AG04450 (cell line): ENCODE measurements around the gene TDRD9. TPM values are rescaled to one million over a fixed set of nuclear protein-coding genes. Genes with fewer than 3 reads are reported as not detected.

ENCODE experiments used
- CTCF ChIA-PET: fragments of 300-600, 350-600 bp; formaldehyde crosslinking; extraction: SDS; loops from one replicate; lab custom pipeline; 2022; ENCODE audit warnings: antibody characterized with exemption, inconsistent platforms; lab: Charles Lee
- POLR2A ChIA-PET: fragments of 350-600 bp; formaldehyde crosslinking; extraction: SDS; loops from one replicate; lab custom pipeline; 2021; ENCODE audit warnings: antibody characterized with exemption, inconsistent platforms; lab: Yijun Ruan, JAX
- DNase-seq: peaks from one replicate; pipeline ENCODE4 v3.0.0-alpha.2; 2011; ENCODE audit warnings: low read depth, low spot score
- H3K27ac ChIP-seq: one replicate; pipeline ENCODE4 v1.5.1; 2012; ENCODE audit warnings: low read depth, low read length, control low read depth
- H3K27me3 ChIP-seq: one replicate; pipeline ENCODE4 v1.6.0; 2012; ENCODE audit warnings: low read length; ENCODE audit not compliant: control insufficient read depth, insufficient read depth
- H3K4me3 ChIP-seq: 2 replicates; pipeline ENCODE4 v1.5.1; 2011; ENCODE audit warnings: mild to moderate bottlenecking, low read depth, low read length, control low read depth
- H3K9me3 ChIP-seq: 2 replicates; pipeline ENCODE4 v1.5.1; 2012; ENCODE audit warnings: low read length; ENCODE audit not compliant: control insufficient read depth, insufficient read depth
- CTCF ChIP-seq: IDR thresholded peaks from 2 replicates; pipeline ENCODE4 v1.5.1; 2011; ENCODE audit warnings: low read depth, low read length, control low read depth, inconsistent platforms
- polyA plus RNA-seq: library from polyadenylated mRNA; depleted of rRNA; stranded (reverse); fragments of >200 nt; gene quantifications from 2 replicates; pipeline ENCODE4 v1.2.3, GENCODE V29; 2011

The TDRD9 gene
- polyA plus RNA-seq, 1 experiment, result 0.05 TPM

- ChIA-PET POLR2A (no interaction called here), CTCF (interaction anchor here (1.0 kb wide), 1 partner anchor 29 kb away, joined by 5 read pairs; no protein-coding TSS in a partner anchor)
- DNase-seq, result no peak
- Histone ChIP-seq H3K4me3 (no peak overlapping the region), H3K27ac (no peak overlapping the region), H3K9me3 (no peaks in the 10 kb centered on the region), H3K27me3 (no peaks in the 10 kb centered on the region)
- TF ChIP-seq CTCF, result no peak
Observed at GRCh38 chr14:104048758-104049507, 120.7 kb downstream of the TDRD9 start.

GRCh38 chr14:104049576-104050240 lies 121.5 kb downstream of the TDRD9 start:
- ChIA-PET POLR2A (no interaction called here), CTCF (interaction anchor here (1.0 kb wide), 1 partner anchor 28 kb away, joined by 5 read pairs; no protein-coding TSS in a partner anchor)
- no peak for TF ChIP-seq CTCF
- no peak overlapping the region for H3K4me3 ChIP-seq
- no peak for DNase-seq
- no peaks in the 10 kb centered on the region for H3K27me3 ChIP-seq
- H3K9me3 ChIP-seq, result no peaks in the 10 kb centered on the region
- H3K27ac ChIP-seq, result no peak overlapping the region

GRCh38 chr14:104051092-104051813 lies 123.0 kb downstream of the TDRD9 start:
- no peaks in the 10 kb centered on the region for H3K9me3 ChIP-seq
- H3K27ac ChIP-seq, result no peak overlapping the region
- no peak overlapping the region for H3K4me3 ChIP-seq
- DNase-seq, result no peak
- CTCF ChIA-PET, result no interaction called here
- POLR2A ChIA-PET, result no interaction called here
- TF ChIP-seq CTCF, result no peak
- H3K27me3 ChIP-seq, result peaks cover 2% of the 10 kb centered on the region

GRCh38 chr14:104054222-104054905 lies 126.1 kb downstream of the TDRD9 start:
- DNase-seq, result no peak
- TF ChIP-seq CTCF, result no peak
- Histone ChIP-seq H3K9me3 (no peaks in the 10 kb centered on the region), H3K27me3 (peaks cover 2% of the 10 kb centered on the region), H3K4me3 (no peak overlapping the region), H3K27ac (no peak overlapping the region)
- ChIA-PET CTCF (no interaction called here), POLR2A (no interaction called here)
